Measurements from ENCODE around the gene STUM.

GRCh38 chr1:226658546-226659125 lies 110.1 kb downstream of the STUM start:
- TF ChIP-seq POLR2AphosphoS5 (IDR thresholded peaks at IDR 0.05; ENCODE audit: low read depth, low read length) (no peak), TCF12 (IDR thresholded peaks at IDR 0.05) (no peak), CTCF (IDR thresholded peaks at IDR 0.05) (no peak), EZH2phosphoT487 (IDR thresholded peaks at IDR 0.05; ENCODE audit: borderline replicate concordance, low read depth) (no peak), RFX5 (IDR thresholded peaks at IDR 0.05; ENCODE audit: low read length) (no peak), SIN3A (IDR thresholded peaks at IDR 0.05; ENCODE audit: borderline replicate concordance, low read depth, low read length) (no peak), TEAD4 (IDR thresholded peaks at IDR 0.05; ENCODE audit: borderline replicate concordance, insufficient read depth) (no peak), JUND (IDR thresholded peaks at IDR 0.05) (no peak)
